Gastroesophageal sphincter (tissue), 3 donors: ENCODE data around the gene ECHS1.

ENCODE experiments used
- EP300 ChIP-seq: sonication (generic); formaldehyde crosslinking; IDR thresholded peaks from one replicate; pipeline ENCODE4 v1.6.1; 2017; ENCODE audit warnings: antibody characterized with exemption, mild to moderate bottlenecking
- POLR2A ChIP-seq, 2 donors: fragments of 450-650 bp; IDR thresholded peaks; one replicate each; pipeline ENCODE4 v1.6.1; 2017; ENCODE audit warnings: antibody characterized with exemption in 2 of 2, mild to moderate bottlenecking in 2 of 2, moderate library complexity in 1 of 2
- POLR2AphosphoS5 ChIP-seq: sonication (generic); formaldehyde crosslinking; IDR thresholded peaks from one replicate; pipeline ENCODE4 v1.6.1; 2017; ENCODE audit warnings: antibody characterized with exemption
- TF ChIP-seq, protein P1 (sequence below), 4 experiments: fragments of 200-600 bp in 2 of 4; fragments of 450-650 bp in 2 of 4; sonication (generic) in 1 of 4; IDR thresholded peaks; one replicate each; pipeline ENCODE4 v1.5.1; 2017 to 2019; ENCODE audit warnings: antibody characterized with exemption in 4 of 4, mild to moderate bottlenecking in 2 of 4, moderate library complexity in 2 of 4

DNA sequence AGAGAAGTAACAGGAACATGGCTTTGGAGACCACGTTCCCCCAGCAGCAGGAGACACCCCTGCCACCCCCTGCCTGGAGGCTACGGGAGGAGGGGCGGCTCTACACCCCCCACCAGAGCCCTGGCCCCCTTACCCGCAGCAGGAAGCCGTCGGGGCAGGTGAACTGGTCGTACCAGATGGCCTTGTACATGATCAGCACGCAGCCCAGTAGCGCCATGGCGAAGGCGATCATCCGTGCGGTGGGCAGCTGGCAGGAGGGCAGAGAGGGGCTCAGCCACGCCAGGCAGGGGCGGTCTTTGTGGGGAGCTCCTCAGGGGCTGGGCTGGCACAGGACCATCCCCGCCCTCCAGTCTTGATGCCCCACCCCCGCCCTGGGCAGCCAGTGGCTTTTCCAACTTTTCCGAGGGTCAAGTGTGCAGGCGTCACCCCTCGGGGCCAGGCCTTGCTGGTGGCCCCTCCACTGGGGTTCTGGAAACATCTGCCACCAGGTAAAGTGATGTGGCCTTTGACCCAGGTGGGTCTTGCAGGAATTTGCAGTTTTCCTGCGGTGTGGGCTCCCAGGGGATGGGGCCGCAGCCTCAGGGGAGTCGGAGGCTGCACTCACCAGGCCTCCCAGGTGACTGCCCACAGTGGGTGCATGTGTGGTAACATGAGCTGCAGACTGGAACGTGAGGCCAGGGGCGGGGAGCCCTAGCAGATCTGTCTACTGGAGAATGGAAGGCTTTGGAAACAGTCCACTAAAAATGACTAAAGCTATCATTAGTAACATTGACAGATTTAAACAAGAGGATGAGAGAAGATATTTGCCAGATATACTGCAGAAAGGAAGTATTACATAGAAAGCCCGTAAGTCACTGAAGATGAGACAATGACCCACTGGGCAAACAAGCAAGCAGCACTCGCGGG lies 46.2 kb downstream of the ECHS1 start:
- TF ChIP-seq, protein P1, sequence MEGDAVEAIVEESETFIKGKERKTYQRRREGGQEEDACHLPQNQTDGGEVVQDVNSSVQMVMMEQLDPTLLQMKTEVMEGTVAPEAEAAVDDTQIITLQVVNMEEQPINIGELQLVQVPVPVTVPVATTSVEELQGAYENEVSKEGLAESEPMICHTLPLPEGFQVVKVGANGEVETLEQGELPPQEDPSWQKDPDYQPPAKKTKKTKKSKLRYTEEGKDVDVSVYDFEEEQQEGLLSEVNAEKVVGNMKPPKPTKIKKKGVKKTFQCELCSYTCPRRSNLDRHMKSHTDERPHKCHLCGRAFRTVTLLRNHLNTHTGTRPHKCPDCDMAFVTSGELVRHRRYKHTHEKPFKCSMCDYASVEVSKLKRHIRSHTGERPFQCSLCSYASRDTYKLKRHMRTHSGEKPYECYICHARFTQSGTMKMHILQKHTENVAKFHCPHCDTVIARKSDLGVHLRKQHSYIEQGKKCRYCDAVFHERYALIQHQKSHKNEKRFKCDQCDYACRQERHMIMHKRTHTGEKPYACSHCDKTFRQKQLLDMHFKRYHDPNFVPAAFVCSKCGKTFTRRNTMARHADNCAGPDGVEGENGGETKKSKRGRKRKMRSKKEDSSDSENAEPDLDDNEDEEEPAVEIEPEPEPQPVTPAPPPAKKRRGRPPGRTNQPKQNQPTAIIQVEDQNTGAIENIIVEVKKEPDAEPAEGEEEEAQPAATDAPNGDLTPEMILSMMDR (IDR thresholded peaks at IDR 0.05), result no peak
- TF ChIP-seq POLR2AphosphoS5, result no peak
- TF ChIP-seq POLR2A (IDR thresholded peaks at IDR 0.05), result no peak
- TF ChIP-seq EP300, result no peak
